ENCODE results near the gene CFAP46.

Gene CFAP46

GRCh38 chr10:132880128-132880981 lies 62.0 kb downstream of the CFAP46 start:
- no peak for DNase-seq (ENCODE audit: low spot score)

DNA sequence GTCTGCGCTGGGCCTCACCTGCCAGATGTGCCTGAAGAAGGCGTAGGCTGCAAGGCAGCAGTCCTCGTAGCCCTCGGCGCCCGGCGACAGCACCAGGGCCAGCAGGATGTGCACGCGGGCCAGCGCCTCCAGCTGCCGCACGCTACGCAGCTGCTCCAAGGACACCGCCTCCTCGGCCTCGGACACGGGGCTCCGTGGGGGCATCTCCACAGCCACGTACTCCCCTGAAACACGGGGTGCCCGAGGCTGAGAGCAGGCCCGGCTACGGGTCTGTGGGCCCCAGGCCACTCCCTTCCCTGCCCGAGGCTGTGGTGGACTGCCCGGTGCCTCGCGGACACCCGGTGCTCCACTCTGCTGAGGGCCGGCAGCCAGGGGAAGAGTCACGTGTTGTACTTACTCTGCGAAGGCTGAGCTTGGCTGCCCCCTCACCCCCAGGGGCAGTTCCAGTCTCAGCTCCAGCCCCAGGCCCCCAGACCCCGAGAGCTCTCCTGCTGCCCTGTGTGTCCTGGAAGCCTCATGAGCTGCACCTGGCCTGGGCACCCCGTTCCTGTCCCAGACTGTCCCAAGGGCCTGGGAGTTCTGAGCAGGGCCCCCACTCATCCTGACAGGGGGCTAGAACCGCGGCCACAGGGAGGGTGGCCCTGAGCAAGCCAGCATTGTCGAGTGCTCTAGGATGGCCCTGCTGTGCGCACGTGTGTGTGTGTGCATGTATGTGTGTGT lies 62.8 kb downstream of the CFAP46 start:
- no peak for DNase-seq (ENCODE audit: low spot score)

DNA sequence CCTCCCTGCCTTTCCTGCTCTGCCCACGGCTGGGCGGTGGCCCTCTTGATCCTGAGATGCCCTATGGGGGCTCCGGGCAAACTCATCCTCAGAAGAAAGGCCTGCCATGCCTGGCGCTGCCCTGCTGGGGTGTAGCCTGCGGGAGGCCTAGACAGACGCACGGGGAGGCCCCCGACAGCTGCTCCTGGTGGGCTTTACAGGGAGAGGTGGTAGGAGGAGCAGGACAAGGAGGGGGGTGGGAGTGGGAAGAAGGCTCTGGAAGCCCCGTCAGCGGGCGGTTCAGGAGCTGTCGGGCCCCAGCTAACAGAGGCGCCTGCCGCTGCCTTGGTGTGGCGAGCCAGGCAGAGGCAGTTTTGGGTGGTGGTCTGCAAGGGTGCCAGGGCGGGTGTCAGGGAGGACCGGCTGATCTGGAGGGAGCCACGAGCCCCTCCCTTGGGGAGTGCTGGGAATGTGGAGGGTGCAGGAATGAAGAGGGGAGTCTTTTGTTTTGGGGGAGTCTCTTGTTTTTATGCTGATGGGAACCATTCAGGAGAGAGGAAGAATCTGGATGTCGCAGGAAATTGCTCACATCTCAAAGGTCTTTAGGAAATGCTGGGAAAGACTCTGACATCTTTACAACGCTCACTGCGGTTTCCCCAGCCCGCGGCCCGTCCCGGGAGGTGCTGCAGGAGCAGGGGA lies 63.5 kb downstream of the CFAP46 start:
- no peak for DNase-seq (ENCODE audit: low spot score)

- no peak for DNase-seq (ENCODE audit: low spot score)
These were observed 64.2 kb downstream of the CFAP46 start for GRCh38 chr10:132878091-132878729.

DNA sequence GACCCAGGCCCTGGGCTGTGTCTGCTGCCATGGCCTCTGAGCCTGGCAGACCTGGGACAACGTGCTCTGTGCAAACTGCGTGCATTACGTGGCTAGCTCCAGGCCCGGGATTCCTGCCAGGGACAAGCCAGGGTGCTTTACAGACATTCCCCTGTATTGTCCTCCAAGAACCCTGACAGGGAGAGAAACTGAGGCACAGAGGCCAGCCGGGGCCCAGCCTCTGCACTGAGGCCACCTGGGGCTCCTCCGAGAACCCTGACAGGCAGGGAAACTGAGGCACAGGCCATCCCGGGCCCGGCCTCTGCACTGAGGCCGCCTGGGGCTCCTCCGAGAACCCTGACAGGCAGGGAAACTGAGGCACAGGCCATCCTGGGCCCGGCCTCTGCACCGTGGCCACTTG lies 64.9 kb downstream of the CFAP46 start:
- DNase-seq (ENCODE audit: low spot score): no peak

GRCh38 chr10:132876993-132877431 lies 65.4 kb downstream of the CFAP46 start:
- DNase-seq (ENCODE audit: low spot score): no peak

- DNase-seq (ENCODE audit: low spot score): no peak
These were observed 66.1 kb downstream of the CFAP46 start for GRCh38 chr10:132876131-132876860.

GRCh38 chr10:132875435-132875834 lies 66.9 kb downstream of the CFAP46 start:
- DNase-seq (ENCODE audit: low spot score): no peak

DNA sequence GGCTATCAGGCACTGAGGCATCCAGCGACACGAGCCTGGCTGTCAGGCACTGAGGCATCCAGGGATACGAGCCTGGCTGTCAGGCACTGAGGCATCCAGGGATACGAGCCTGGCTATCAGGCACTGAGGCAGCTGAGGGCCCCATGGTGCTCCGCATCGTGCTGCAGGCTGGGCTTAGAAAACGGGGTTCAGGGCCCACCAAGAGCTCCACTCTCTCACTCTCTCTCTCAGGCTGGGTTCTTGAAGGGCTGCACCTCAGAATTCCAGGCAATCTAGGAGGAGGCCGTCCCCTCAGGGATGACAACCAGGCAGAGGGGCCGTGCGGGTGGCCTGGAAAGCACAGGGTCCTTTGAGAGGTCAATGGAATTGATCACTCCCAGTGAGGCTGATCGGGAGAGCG lies 69.0 kb downstream of the CFAP46 start:
- no peak for DNase-seq (ENCODE audit: low spot score)

DNA sequence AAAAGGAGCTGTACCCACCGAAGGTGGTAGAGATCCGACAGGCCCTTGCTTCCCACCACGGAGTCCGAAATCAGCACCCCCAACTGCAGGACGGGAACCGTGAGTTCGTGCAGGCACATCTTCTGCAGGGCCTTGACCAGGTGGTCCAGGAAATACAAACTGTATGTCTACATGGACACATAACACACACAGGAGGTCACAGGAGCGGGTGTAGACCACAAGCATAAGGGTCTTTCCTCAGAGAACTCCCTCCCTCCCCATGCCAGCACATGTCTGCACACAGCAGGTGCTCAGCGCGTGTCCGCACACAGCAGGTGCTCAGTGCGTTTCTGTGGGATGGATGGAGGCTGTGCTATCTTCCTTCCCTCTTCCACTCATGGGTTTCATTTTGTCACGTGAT lies 69.7 kb downstream of the CFAP46 start:
- DNase-seq (ENCODE audit: low spot score): no peak

DNA sequence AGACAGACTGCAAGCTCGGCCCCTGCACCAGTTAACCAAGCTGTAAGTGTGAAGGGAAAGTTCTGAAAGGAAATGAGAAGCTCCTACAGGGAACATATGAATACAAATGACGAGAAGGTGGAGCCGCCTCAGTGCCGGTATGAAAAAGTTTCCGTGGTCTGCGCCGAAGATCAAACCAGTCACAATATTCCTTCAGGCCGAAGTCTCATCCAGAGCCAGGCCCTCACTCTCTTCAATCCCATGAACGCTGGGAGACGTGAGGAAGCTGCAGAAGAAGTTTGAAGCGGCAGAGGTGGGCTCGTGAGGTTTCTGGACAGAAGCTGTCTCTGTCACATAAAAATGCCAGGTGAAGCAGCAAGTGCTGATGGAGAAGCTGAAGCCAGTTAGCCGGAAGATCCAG lies 71.9 kb downstream of the CFAP46 start:
- DNase-seq (ENCODE audit: low spot score): no peak

DNA sequence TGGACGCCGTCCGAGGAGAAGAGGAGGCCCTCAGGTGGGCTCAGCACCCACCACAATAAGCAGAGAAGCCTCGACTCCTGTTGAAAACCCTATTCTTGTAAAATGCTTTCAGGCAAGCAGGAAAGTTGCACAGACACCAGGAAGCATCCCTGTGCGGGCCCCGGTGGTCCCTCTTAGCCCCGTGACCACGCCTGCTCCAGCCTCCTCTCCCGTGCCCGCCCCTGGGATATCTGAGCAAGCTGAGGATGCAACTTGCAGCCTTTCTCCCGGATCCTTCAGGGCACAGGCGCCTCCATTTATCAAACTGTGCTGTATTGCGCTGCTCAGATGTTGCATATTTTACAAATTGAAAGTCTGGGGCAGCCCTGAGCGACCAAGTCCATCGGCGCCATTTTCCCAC lies 72.7 kb downstream of the CFAP46 start:
- no peak for DNase-seq (ENCODE audit: low spot score)

- no peak for DNase-seq (ENCODE audit: low spot score)
These were observed 73.4 kb downstream of the CFAP46 start for GRCh38 chr10:132868995-132869394.

- DNase-seq (ENCODE audit: low spot score): no peak
These were observed 74.3 kb downstream of the CFAP46 start for GRCh38 chr10:132867801-132868644.

- no peak for DNase-seq (ENCODE audit: low spot score)
These were observed 75.6 kb downstream of the CFAP46 start for GRCh38 chr10:132866601-132867381.

GRCh38 chr10:132865851-132866600 lies 76.3 kb downstream of the CFAP46 start:
- no peak for DNase-seq (ENCODE audit: low spot score)

- no peak for DNase-seq (ENCODE audit: low spot score)
These were observed 77.2 kb downstream of the CFAP46 start for GRCh38 chr10:132865171-132865631.

GRCh38 chr10:132862485-132863420 lies 79.6 kb downstream of the CFAP46 start:
- no peak for DNase-seq (ENCODE audit: low spot score)

All from Ammon's horn (tissue), 1 donor.